Astrocyte (in vitro differentiated cells and primary cell): ENCODE measurements around the gene IMP4. TPM values are rescaled to one million over a fixed set of nuclear protein-coding genes. Genes with fewer than 3 reads are reported as not detected.

Experiments
- DNase-seq: peaks from one replicate; pipeline ENCODE4 v3.0.0-alpha.2; 2010; ENCODE audit warnings: low read depth
- FAIRE-seq: peaks from 2 replicates; lab custom pipeline; 2011; peaks lifted over from hg19 to GRCh38; lab: Jason Lieb, UNC
- H2AFZ ChIP-seq: 2 replicates; pipeline ENCODE4 v1.6.0; 2012; ENCODE audit warnings: low read depth, low read length, inconsistent platforms
- H3K27ac ChIP-seq: 2 replicates; pipeline ENCODE4 v1.5.1; 2011; ENCODE audit warnings: low read depth, low read length, inconsistent platforms
- H3K27me3 ChIP-seq: 2 replicates; pipeline ENCODE4 v1.6.0; 2011; ENCODE audit warnings: low read length, inconsistent platforms; ENCODE audit not compliant: insufficient read depth
- H3K36me3 ChIP-seq: 2 replicates; pipeline ENCODE4 v1.5.1; 2011; ENCODE audit warnings: low read length, inconsistent platforms; ENCODE audit not compliant: insufficient read depth
- H3K4me1 ChIP-seq: 2 replicates; pipeline ENCODE4 v1.5.1; 2011; ENCODE audit warnings: low read length, inconsistent platforms; ENCODE audit not compliant: insufficient read depth
- H3K4me2 ChIP-seq: 2 replicates; pipeline ENCODE4 v1.6.0; 2012; ENCODE audit warnings: low read length, inconsistent platforms
- H3K4me3 ChIP-seq: 2 replicates; pipeline ENCODE4 v1.5.1; 2011; ENCODE audit warnings: low read depth, mild to moderate bottlenecking, low read length, inconsistent platforms; ENCODE audit not compliant: insufficient read depth
- H3K79me2 ChIP-seq: 2 replicates; pipeline ENCODE4 v1.6.0; 2012; ENCODE audit warnings: mild to moderate bottlenecking, low read length, inconsistent platforms; ENCODE audit not compliant: insufficient read depth
- H3K9ac ChIP-seq: 2 replicates; pipeline ENCODE4 v1.6.0; 2012; ENCODE audit warnings: mild to moderate bottlenecking, low read length, inconsistent platforms
- H3K9me3 ChIP-seq: 2 replicates; pipeline ENCODE4 v1.5.1; 2012; ENCODE audit warnings: low read depth, mild to moderate bottlenecking, low read length, inconsistent platforms; ENCODE audit not compliant: insufficient read depth
- H4K20me1 ChIP-seq: 2 replicates; pipeline ENCODE4 v1.6.0; 2012; ENCODE audit warnings: low read length, inconsistent platforms; ENCODE audit not compliant: insufficient read depth
- H3K27ac Mint-ChIP-seq: one replicate; pipeline ENCODE4 v1.8.0; 2021; ENCODE audit warnings: mild to moderate bottlenecking, mixed read lengths; ENCODE audit not compliant: unreplicated experiment
- H3K27me3 Mint-ChIP-seq: one replicate; pipeline ENCODE4 v1.8.0; 2021; ENCODE audit warnings: low read depth, mixed read lengths; ENCODE audit not compliant: unreplicated experiment
- H3K36me3 Mint-ChIP-seq: one replicate; pipeline ENCODE4 v1.8.0; 2021; ENCODE audit warnings: low read depth, mixed read lengths; ENCODE audit not compliant: unreplicated experiment
- H3K4me1 Mint-ChIP-seq: one replicate; pipeline ENCODE4 v1.8.0; 2021; ENCODE audit warnings: low read depth, mixed read lengths; ENCODE audit not compliant: unreplicated experiment
- H3K4me3 Mint-ChIP-seq: one replicate; pipeline ENCODE4 v1.8.0; 2021; ENCODE audit warnings: mild to moderate bottlenecking, moderate library complexity, mixed read lengths; ENCODE audit not compliant: unreplicated experiment
- H3K9me3 Mint-ChIP-seq: one replicate; pipeline ENCODE4 v1.8.0; 2021; ENCODE audit warnings: mild to moderate bottlenecking, mixed read lengths; ENCODE audit not compliant: unreplicated experiment
- EZH2 ChIP-seq: IDR thresholded peaks from 2 replicates; pipeline ENCODE4 v1.6.1; 2012; ENCODE audit warnings: mild to moderate bottlenecking, low read length, inconsistent platforms; ENCODE audit not compliant: insufficient read depth
- total RNA-seq: library from RNA; stranded (reverse); gene quantifications from 2 replicates; pipeline ENCODE4 v1.2.1, GENCODE V29; 2021
- TF ChIP-seq, protein P1 (sequence below): IDR thresholded peaks from 2 replicates; pipeline ENCODE4 v1.5.1; 2011; ENCODE audit warnings: low read depth, mild to moderate bottlenecking, inconsistent platforms, low read length, moderate library complexity; ENCODE audit not compliant: insufficient read depth

Gene IMP4
- total RNA-seq, 1 donor from 2014 or later, result 65.5 TPM

DNA sequence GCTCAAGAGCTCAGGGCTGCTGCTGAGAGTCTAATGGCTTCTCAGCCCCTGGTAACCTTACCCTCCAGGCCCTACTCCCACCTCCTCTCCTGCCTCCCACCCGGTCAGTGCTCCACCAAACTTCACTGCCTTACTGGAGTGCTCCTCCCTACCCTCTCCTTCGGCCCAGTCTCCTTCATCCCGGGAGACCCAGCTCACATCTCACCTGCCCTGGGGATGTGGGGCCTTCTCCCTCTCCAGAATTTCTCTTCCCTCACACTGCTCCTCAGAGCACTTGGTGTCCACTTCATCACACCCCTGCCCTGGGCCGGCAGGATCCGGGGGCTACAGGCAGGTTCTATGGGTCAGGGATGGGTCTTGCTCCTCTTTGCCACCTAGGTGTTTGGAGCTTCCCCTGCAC lies 34.8 kb downstream of the IMP4 start:
- Histone ChIP-seq H3K4me3 (no peak overlapping the region), H3K9ac (no peak overlapping the region), H3K79me2 (peaks cover 71% of the 10 kb centered on the region), H3K4me1 (peaks cover 17% of the 10 kb centered on the region), H3K27me3 (no peaks in the 10 kb centered on the region), H2AFZ (no peak overlapping the region), H3K9me3 (no peaks in the 10 kb centered on the region), H3K36me3 (peaks cover 4% of the 10 kb centered on the region), H3K27ac (no peak overlapping the region), H3K4me2 (no peak overlapping the region), H4K20me1 (peaks cover 68% of the 10 kb centered on the region)
- Mint-ChIP-seq H3K27ac (no peak overlapping the region), H3K36me3 (peaks cover 8% of the 10 kb centered on the region), H3K4me3 (no peak overlapping the region), H3K27me3 (no peaks in the 10 kb centered on the region), H3K9me3 (no peaks in the 10 kb centered on the region), H3K4me1 (peaks cover 25% of the 10 kb centered on the region)
- no peak for DNase-seq
- TF ChIP-seq, protein P1, sequence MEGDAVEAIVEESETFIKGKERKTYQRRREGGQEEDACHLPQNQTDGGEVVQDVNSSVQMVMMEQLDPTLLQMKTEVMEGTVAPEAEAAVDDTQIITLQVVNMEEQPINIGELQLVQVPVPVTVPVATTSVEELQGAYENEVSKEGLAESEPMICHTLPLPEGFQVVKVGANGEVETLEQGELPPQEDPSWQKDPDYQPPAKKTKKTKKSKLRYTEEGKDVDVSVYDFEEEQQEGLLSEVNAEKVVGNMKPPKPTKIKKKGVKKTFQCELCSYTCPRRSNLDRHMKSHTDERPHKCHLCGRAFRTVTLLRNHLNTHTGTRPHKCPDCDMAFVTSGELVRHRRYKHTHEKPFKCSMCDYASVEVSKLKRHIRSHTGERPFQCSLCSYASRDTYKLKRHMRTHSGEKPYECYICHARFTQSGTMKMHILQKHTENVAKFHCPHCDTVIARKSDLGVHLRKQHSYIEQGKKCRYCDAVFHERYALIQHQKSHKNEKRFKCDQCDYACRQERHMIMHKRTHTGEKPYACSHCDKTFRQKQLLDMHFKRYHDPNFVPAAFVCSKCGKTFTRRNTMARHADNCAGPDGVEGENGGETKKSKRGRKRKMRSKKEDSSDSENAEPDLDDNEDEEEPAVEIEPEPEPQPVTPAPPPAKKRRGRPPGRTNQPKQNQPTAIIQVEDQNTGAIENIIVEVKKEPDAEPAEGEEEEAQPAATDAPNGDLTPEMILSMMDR, result no peak
- no peak for TF ChIP-seq EZH2
- FAIRE-seq, result no peak

DNA sequence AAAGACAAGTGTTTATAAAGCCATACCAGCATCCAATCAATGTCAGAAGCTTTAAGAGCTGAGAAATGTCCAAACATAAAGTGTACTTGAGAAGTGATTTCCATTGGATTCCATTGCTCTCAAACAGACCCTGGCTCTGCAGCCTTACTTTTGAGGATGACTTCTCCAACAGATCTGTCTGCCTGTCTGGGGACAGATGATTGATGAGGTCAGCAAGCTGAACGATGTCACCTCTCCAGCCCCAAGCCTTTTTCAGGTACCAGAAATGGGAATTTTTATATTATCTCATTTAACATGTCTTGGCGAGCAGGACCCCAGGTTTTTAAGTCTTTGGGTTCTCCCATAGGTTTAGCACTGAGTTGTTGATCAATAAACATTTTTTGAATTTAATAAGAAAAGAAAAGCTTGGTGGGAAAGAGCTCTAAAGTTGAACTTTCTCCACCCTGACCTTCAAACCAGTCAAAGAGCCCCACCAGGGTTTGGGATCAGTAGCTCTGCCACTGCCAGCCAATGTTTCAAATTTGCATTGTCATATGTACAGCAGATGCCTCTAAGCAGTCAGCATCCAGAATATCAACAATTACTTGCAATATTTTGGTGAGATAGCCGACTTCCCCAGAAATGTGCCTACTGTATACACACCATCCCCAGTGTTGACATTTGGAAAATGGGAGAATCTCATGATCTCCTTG lies 35.7 kb downstream of the IMP4 start:
- Histone ChIP-seq H3K9me3 (no peaks in the 10 kb centered on the region), H3K4me1 (peaks cover 12% of the 10 kb centered on the region), H3K4me2 (no peak overlapping the region), H2AFZ (no peak overlapping the region), H3K27ac (no peak overlapping the region), H4K20me1 (peaks cover 77% of the 10 kb centered on the region), H3K36me3 (peaks cover 4% of the 10 kb centered on the region), H3K9ac (no peak overlapping the region), H3K4me3 (no peak overlapping the region), H3K79me2 (peaks cover 63% of the 10 kb centered on the region), H3K27me3 (no peaks in the 10 kb centered on the region)
- no peaks in the 10 kb centered on the region for H3K27me3 Mint-ChIP-seq
- DNase-seq (no peak), FAIRE-seq (no peak)
- peaks cover 22% of the 10 kb centered on the region for H3K4me1 Mint-ChIP-seq
- H3K9me3 Mint-ChIP-seq, result no peaks in the 10 kb centered on the region
- H3K4me3 Mint-ChIP-seq, result no peak overlapping the region
- peaks cover 8% of the 10 kb centered on the region for H3K36me3 Mint-ChIP-seq
- TF ChIP-seq EZH2, result no peak
- TF ChIP-seq, protein P1, result no peak
- H3K27ac Mint-ChIP-seq, result no peak overlapping the region

DNA sequence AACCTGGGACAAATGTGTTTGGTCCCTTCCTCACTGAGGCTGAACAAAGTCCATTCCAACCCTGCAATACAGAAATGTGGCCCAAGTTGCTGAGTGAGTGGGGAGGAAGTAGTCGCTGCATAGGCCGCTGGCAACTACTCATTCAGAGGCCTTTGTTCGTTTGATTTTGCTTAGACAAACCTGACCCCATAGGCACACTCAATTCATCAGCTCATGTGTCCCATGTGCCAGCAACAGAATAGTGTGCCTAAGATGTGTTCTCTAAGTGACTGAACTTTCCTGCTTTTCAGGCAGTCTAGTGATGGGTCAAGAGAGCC lies 36.2 kb downstream of the IMP4 start:
- peaks cover 18% of the 10 kb centered on the region for H3K4me1 Mint-ChIP-seq
- H3K36me3 ChIP-seq, result peaks cover 4% of the 10 kb centered on the region
- peaks cover 77% of the 10 kb centered on the region for H4K20me1 ChIP-seq
- no peaks in the 10 kb centered on the region for H3K27me3 Mint-ChIP-seq
- FAIRE-seq (no peak), DNase-seq (no peak)
- no peak overlapping the region for H3K4me3 Mint-ChIP-seq
- H3K79me2 ChIP-seq, result peaks cover 58% of the 10 kb centered on the region
- H3K9me3 Mint-ChIP-seq, result no peaks in the 10 kb centered on the region
- no peak overlapping the region for H3K9ac ChIP-seq
- H3K4me2 ChIP-seq, result no peak overlapping the region
- H3K27ac ChIP-seq, result no peak overlapping the region
- no peak overlapping the region for H3K4me3 ChIP-seq
- H3K4me1 ChIP-seq, result peaks cover 10% of the 10 kb centered on the region
- no peaks in the 10 kb centered on the region for H3K9me3 ChIP-seq
- no peak for TF ChIP-seq EZH2
- TF ChIP-seq, protein P1, result no peak
- no peak overlapping the region for H2AFZ ChIP-seq
- peaks cover 8% of the 10 kb centered on the region for H3K36me3 Mint-ChIP-seq
- H3K27ac Mint-ChIP-seq, result no peak overlapping the region
- no peaks in the 10 kb centered on the region for H3K27me3 ChIP-seq
